Parathyroid adenoma (tissue), 2 donors: ENCODE measurements around the gene SPATA17.

ENCODE experiments used
- H2AFZ ChIP-seq: fragments of 300-600 bp; sonication (generic); one replicate; pipeline ENCODE4 v1.7.0; 2017; ENCODE audit warnings: antibody characterized with exemption, mild to moderate bottlenecking
- H3K27ac ChIP-seq: fragments of 300-600 bp; sonication (generic); one replicate; pipeline ENCODE4 v1.7.0; 2017
- H3K27me3 ChIP-seq: fragments of 300-600 bp; sonication (generic); one replicate; pipeline ENCODE4 v1.7.0; 2017; ENCODE audit warnings: low read length; ENCODE audit not compliant: control insufficient read depth, insufficient read depth
- H3K36me3 ChIP-seq: fragments of 300-600 bp; sonication (generic); one replicate; pipeline ENCODE4 v1.7.0; 2017; ENCODE audit warnings: low read length; ENCODE audit not compliant: control insufficient read depth, insufficient read depth
- H3K4me1 ChIP-seq: fragments of 300-600 bp; sonication (generic); one replicate; pipeline ENCODE4 v1.7.0; 2017; ENCODE audit warnings: control low read depth
- H3K4me2 ChIP-seq: fragments of 300-600 bp; sonication (generic); one replicate; pipeline ENCODE4 v1.7.0; 2017; ENCODE audit warnings: low read length
- H3K4me3 ChIP-seq: fragments of 300-600 bp; sonication (generic); one replicate; pipeline ENCODE4 v1.7.0; 2017; ENCODE audit warnings: low read depth, low read length
- H3K79me2 ChIP-seq: fragments of 300-600 bp; sonication (generic); one replicate; pipeline ENCODE4 v1.7.0; 2017; ENCODE audit warnings: control low read depth
- H3K9ac ChIP-seq: fragments of 300-600 bp; sonication (generic); one replicate; pipeline ENCODE4 v1.7.0; 2017; ENCODE audit warnings: mild to moderate bottlenecking
- H3K9me3 ChIP-seq: fragments of 300-600 bp; sonication (generic); one replicate; pipeline ENCODE4 v1.7.0; 2017; ENCODE audit warnings: low read length; ENCODE audit not compliant: control insufficient read depth
- CTCF ChIP-seq: fragments of 300-600 bp; sonication (generic); IDR thresholded peaks from one replicate; pipeline ENCODE4 v1.7.0; 2017; ENCODE audit warnings: antibody characterized with exemption, mild to moderate bottlenecking
- donor health status: primary hyperparathyroidism.

SPATA17 gene

GRCh38 chr1:217721692-217722091 lies 90.5 kb downstream of the SPATA17 start:
- TF ChIP-seq CTCF = no peak
- Histone ChIP-seq H3K79me2 (no peaks in the 10 kb centered on the region), H2AFZ (no peak overlapping the region), H3K27ac (no peak overlapping the region), H3K9me3 (peaks cover 4% of the 10 kb centered on the region), H3K9ac (no peak overlapping the region), H3K4me1 (peaks cover 7% of the 10 kb centered on the region), H3K4me2 (no peak overlapping the region), H3K36me3 (no peaks in the 10 kb centered on the region), H3K4me3 (no peak overlapping the region), H3K27me3 (no peaks in the 10 kb centered on the region)

GRCh38 chr1:217734973-217735372 lies 103.8 kb downstream of the SPATA17 start:
- Histone ChIP-seq H3K4me2 (no peak overlapping the region), H3K36me3 (no peaks in the 10 kb centered on the region), H3K9ac (no peak overlapping the region), H2AFZ (peak overlapping the region; percentile 22), H3K79me2 (peaks cover 3% of the 10 kb centered on the region), H3K27ac (peak overlapping the region; percentile 76), H3K27me3 (no peaks in the 10 kb centered on the region), H3K4me3 (no peak overlapping the region), H3K9me3 (no peaks in the 10 kb centered on the region), H3K4me1 (peaks cover under 1% of the 10 kb centered on the region)
- no peak for TF ChIP-seq CTCF

GRCh38 chr1:217747156-217747769 lies 116.1 kb downstream of the SPATA17 start:
- H3K9ac ChIP-seq = no peak overlapping the region
- no peaks in the 10 kb centered on the region for H3K79me2 ChIP-seq
- no peaks in the 10 kb centered on the region for H3K36me3 ChIP-seq
- no peaks in the 10 kb centered on the region for H3K4me1 ChIP-seq
- H2AFZ ChIP-seq = no peak overlapping the region
- TF ChIP-seq CTCF = peak; percentile 72
- no peak overlapping the region for H3K4me3 ChIP-seq
- H3K27ac ChIP-seq = no peak overlapping the region
- no peaks in the 10 kb centered on the region for H3K27me3 ChIP-seq
- no peak overlapping the region for H3K4me2 ChIP-seq
- H3K9me3 ChIP-seq = peaks cover 1% of the 10 kb centered on the region

- Histone ChIP-seq H3K9me3 (no peaks in the 10 kb centered on the region), H3K36me3 (no peaks in the 10 kb centered on the region), H3K79me2 (no peaks in the 10 kb centered on the region), H3K9ac (no peak overlapping the region), H3K27me3 (no peaks in the 10 kb centered on the region), H3K4me2 (no peak overlapping the region), H3K4me1 (no peaks in the 10 kb centered on the region), H3K27ac (no peak overlapping the region), H2AFZ (no peak overlapping the region), H3K4me3 (no peak overlapping the region)
- TF ChIP-seq CTCF = no peak
Observed at GRCh38 chr1:217769768-217770167, 138.6 kb downstream of the SPATA17 start.

GRCh38 chr1:217770918-217771317 lies 139.8 kb downstream of the SPATA17 start:
- Histone ChIP-seq H3K36me3 (no peaks in the 10 kb centered on the region), H3K4me2 (no peak overlapping the region), H3K27me3 (no peaks in the 10 kb centered on the region), H3K79me2 (no peaks in the 10 kb centered on the region), H3K27ac (no peak overlapping the region), H3K4me1 (no peaks in the 10 kb centered on the region), H3K9ac (no peak overlapping the region), H3K4me3 (no peak overlapping the region), H2AFZ (no peak overlapping the region), H3K9me3 (no peaks in the 10 kb centered on the region)
- no peak for TF ChIP-seq CTCF
